ENCODE results near the gene CTSD. TPM values are rescaled to one million over a fixed set of nuclear protein-coding genes. Genes with fewer than 3 reads are reported as not detected.

CTSD gene
- polyA plus RNA-seq, 1 of the 3 experiments (the other 2 are of a cell fraction), result 187 TPM

GRCh38 chr11:1776331-1776851 is 12.7 kb upstream of the CTSD start:
- no peaks in the 10 kb centered on the region for H3K36me3 ChIP-seq (replicated peaks in 1 of 2; ENCODE audit: control insufficient read depth in 1 of 2, insufficient read depth in 2 of 2, low read length in 1 of 2)
- no peak overlapping the region for H2AFZ ChIP-seq (ENCODE audit: low read depth)
- ChIA-PET POLR2A (interaction anchor here (1.3 kb wide), 1 partner anchor 12 kb away, joined by 4 read pairs; the partner anchor contains the start of gene CTSD), CTCF (interaction anchor here (1.4 kb wide), 1 partner anchor 83 kb away, joined by 5 read pairs; no protein-coding TSS in a partner anchor)
- no peaks in the 10 kb centered on the region for H3K9me3 ChIP-seq
- peaks cover 0 to 16% of the 10 kb centered on the region in 2 experiments; a peak in 2 of 4 replicates for H3K4me1 ChIP-seq (ENCODE audit: control insufficient read depth in 1 of 2, insufficient read depth in 2 of 2, low read depth in 1 of 2, low read length in 1 of 2)
- no peaks in the 10 kb centered on the region for H4K20me1 ChIP-seq (ENCODE audit: insufficient read depth)
- H3K9me2 ChIP-seq, result no peaks in the 10 kb centered on the region
- no peaks in the 10 kb centered on the region for H3K27me3 ChIP-seq (ENCODE audit: insufficient read depth)
- no peak overlapping the region for H3K4me3 ChIP-seq (ENCODE audit: low read depth in 2 of 2, low read length in 1 of 2)
- DNase-seq, result no peak
- 49% methylated on average over 11 of the region's 11 CpGs for WGBS (ENCODE audit: low lambda C conversion rate)
- H3K4me2 ChIP-seq, result no peak overlapping the region
- H3K9ac ChIP-seq, result no peak overlapping the region
- H3K79me2 ChIP-seq (ENCODE audit: insufficient read depth), result no peaks in the 10 kb centered on the region
- H3F3A ChIP-seq (replicated peaks; ENCODE audit: insufficient read depth), result no peaks in the 10 kb centered on the region
- no peak for TF ChIP-seq USF1 (IDR thresholded peaks at IDR 0.05; ENCODE audit: borderline replicate concordance, low read depth)
- no peak for TF ChIP-seq MEF2A (IDR thresholded peaks at IDR 0.05; ENCODE audit: borderline replicate concordance, low read depth)
- no peak for TF ChIP-seq SMC3 (IDR thresholded peaks at IDR 0.05; ENCODE audit: low read depth, low read length)
- TF ChIP-seq MAX (IDR thresholded peaks at IDR 0.05; ENCODE audit: low read depth), result no peak
- TF ChIP-seq REST (IDR thresholded peaks at IDR 0.05; ENCODE audit: low read depth, low read length), result no peak
- no peak for TF ChIP-seq CHD2 (IDR thresholded peaks at IDR 0.05; ENCODE audit: low read length, partially characterized antibody)
- no peak for TF ChIP-seq RCOR1 (IDR thresholded peaks at IDR 0.05; ENCODE audit: low read length)
- TF ChIP-seq TAF1 (IDR thresholded peaks at IDR 0.05; ENCODE audit: borderline replicate concordance, low read depth, low read length), result no peak
- TF ChIP-seq GABPA (IDR thresholded peaks at IDR 0.05; ENCODE audit: low read depth), result no peak
- no peak for TF ChIP-seq PBX3 (IDR thresholded peaks at IDR 0.05)
- no peak for TF ChIP-seq TCF12 (IDR thresholded peaks at IDR 0.05)
- no peak overlapping the region for H3K27ac ChIP-seq (ENCODE audit: low read depth in 2 of 2, low read length in 1 of 2)

- ChIA-PET POLR2A (no interaction called here), CTCF (interaction anchor here (1.7 to 2.4 kb wide), 3 partner anchors 9 to 81 kb away, joined by 6 to 16 read pairs (median 9); no protein-coding TSS in a partner anchor)
- H3K27ac ChIP-seq (ENCODE audit: low read depth in 2 of 2, low read length in 1 of 2), result no peak overlapping the region
- 70% methylated on average over 12 of the region's 12 CpGs for WGBS (ENCODE audit: low lambda C conversion rate)
- H3K9ac ChIP-seq, result no peak overlapping the region
- H3K9me2 ChIP-seq, result no peaks in the 10 kb centered on the region
- H3K27me3 ChIP-seq (ENCODE audit: insufficient read depth), result no peaks in the 10 kb centered on the region
- no peak for DNase-seq
- peaks cover 0 to 12% of the 10 kb centered on the region in 2 experiments; a peak in 2 of 4 replicates for H3K4me1 ChIP-seq (ENCODE audit: control insufficient read depth in 1 of 2, insufficient read depth in 2 of 2, low read depth in 1 of 2, low read length in 1 of 2)
- H2AFZ ChIP-seq (ENCODE audit: low read depth), result no peak overlapping the region
- no peaks in the 10 kb centered on the region for H3K36me3 ChIP-seq (replicated peaks in 1 of 2; ENCODE audit: control insufficient read depth in 1 of 2, insufficient read depth in 2 of 2, low read length in 1 of 2)
- no peaks in the 10 kb centered on the region for H3K79me2 ChIP-seq (ENCODE audit: insufficient read depth)
- no peak overlapping the region for H3K4me2 ChIP-seq
- no peaks in the 10 kb centered on the region for H3F3A ChIP-seq (replicated peaks; ENCODE audit: insufficient read depth)
- H3K9me3 ChIP-seq, result no peaks in the 10 kb centered on the region
- no peak overlapping the region for H3K4me3 ChIP-seq (ENCODE audit: low read depth in 2 of 2, low read length in 1 of 2)
- H4K20me1 ChIP-seq (ENCODE audit: insufficient read depth), result no peaks in the 10 kb centered on the region
- TF ChIP-seq TAF1 (IDR thresholded peaks at IDR 0.05; ENCODE audit: borderline replicate concordance, low read depth, low read length), result no peak
- no peak for TF ChIP-seq CTCF (IDR thresholded peaks at IDR 0.05)
- no peak for TF ChIP-seq RXRA (IDR thresholded peaks at IDR 0.05; ENCODE audit: borderline replicate concordance, low read depth)
- TF ChIP-seq FOSL2 (IDR thresholded peaks at IDR 0.05; ENCODE audit: borderline replicate concordance, low read depth), result no peak
- no peak for TF ChIP-seq GABPA (IDR thresholded peaks at IDR 0.05; ENCODE audit: low read depth)
- TF ChIP-seq ELF1 (IDR thresholded peaks at IDR 0.05), result no peak
- no peak for TF ChIP-seq FOXM1 (IDR thresholded peaks at IDR 0.05; ENCODE audit: low read depth)
- no peak for TF ChIP-seq MAX (IDR thresholded peaks at IDR 0.05; ENCODE audit: low read depth)
- no peak for TF ChIP-seq RFX5 (IDR thresholded peaks at IDR 0.05; ENCODE audit: low read length)
- TF ChIP-seq IRF3 (IDR thresholded peaks at IDR 0.05; ENCODE audit: low read depth, low read length), result no peak
- TF ChIP-seq POLR2AphosphoS5 (IDR thresholded peaks at IDR 0.05; ENCODE audit: low read depth, low read length), result no peak
These were observed 11.2 kb upstream of the CTSD start for GRCh38 chr11:1774886-1775285.
